ENCODE data around the gene C13orf46.

DNA sequence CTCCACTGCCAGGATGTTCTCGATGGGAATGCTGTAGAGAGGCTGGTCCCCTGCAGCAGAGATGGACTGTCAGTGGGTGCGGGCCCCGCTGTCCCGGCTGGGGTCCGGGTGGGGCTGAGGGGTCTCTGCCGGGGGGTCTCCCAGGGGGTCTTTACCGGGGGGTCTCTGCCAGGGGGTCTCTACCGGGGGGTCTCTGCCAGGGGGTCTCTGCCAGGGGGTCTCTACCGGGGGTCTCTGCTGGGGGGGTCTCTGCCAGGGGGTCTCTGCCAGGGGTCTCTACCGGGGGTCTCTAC, 25.7 kb upstream of the C13orf46 start:
- TF ChIP-seq EZH2phosphoT487 (IDR thresholded peaks at IDR 0.05; ENCODE audit: borderline replicate concordance, low read depth, low read length): no peak
- TF ChIP-seq, protein P1, sequence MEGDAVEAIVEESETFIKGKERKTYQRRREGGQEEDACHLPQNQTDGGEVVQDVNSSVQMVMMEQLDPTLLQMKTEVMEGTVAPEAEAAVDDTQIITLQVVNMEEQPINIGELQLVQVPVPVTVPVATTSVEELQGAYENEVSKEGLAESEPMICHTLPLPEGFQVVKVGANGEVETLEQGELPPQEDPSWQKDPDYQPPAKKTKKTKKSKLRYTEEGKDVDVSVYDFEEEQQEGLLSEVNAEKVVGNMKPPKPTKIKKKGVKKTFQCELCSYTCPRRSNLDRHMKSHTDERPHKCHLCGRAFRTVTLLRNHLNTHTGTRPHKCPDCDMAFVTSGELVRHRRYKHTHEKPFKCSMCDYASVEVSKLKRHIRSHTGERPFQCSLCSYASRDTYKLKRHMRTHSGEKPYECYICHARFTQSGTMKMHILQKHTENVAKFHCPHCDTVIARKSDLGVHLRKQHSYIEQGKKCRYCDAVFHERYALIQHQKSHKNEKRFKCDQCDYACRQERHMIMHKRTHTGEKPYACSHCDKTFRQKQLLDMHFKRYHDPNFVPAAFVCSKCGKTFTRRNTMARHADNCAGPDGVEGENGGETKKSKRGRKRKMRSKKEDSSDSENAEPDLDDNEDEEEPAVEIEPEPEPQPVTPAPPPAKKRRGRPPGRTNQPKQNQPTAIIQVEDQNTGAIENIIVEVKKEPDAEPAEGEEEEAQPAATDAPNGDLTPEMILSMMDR (conservative IDR thresholded peaks at IDR 0.05; ENCODE audit: low read length): no peak

Data from OCI-LY7 (cell line).